Fibroblast of mammary gland (primary cell): ENCODE measurements around the gene NMNAT2.

Experiments used
- DNase-seq: peaks from one replicate; pipeline ENCODE4 v3.0.0-alpha.2; 2010; ENCODE audit warnings: low read depth
- H3K4me3 ChIP-seq: 2 replicates; pipeline ENCODE4 v1.5.1; 2011; ENCODE audit warnings: low read depth, mild to moderate bottlenecking, low read length, moderate library complexity; ENCODE audit not compliant: control insufficient read depth
- TF ChIP-seq, protein P1 (sequence below): conservative IDR thresholded peaks from 2 replicates; pipeline ENCODE4 v1.5.1; 2011; ENCODE audit warnings: low read depth, low read length, inconsistent platforms; ENCODE audit not compliant: control insufficient read depth, insufficient read depth

Gene NMNAT2

DNA sequence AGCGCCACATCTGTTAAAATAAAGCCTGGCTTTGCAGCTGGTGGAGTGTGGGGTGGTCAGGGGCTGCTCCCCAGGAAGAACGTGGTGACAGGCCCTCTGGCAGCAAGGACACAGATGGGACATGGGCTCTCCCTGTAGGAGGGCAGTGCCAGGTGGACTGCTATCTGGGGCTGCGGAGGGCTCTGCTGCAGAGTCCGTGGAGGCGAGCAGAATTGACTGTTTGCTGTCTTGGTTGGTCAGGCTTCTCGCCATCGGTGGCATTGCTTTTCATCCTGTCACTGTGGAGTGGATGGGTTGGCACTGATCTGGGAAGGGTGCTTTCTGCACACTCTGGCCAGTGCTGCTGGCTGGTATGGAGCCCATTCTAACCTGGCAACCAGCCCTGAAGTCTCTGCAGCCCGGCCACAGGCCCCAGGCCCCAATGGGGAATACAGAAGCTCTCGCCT lies 129.1 kb downstream of the NMNAT2 start:
- no peak for DNase-seq
- H3K4me3 ChIP-seq, result no peak overlapping the region
- TF ChIP-seq, protein P1, sequence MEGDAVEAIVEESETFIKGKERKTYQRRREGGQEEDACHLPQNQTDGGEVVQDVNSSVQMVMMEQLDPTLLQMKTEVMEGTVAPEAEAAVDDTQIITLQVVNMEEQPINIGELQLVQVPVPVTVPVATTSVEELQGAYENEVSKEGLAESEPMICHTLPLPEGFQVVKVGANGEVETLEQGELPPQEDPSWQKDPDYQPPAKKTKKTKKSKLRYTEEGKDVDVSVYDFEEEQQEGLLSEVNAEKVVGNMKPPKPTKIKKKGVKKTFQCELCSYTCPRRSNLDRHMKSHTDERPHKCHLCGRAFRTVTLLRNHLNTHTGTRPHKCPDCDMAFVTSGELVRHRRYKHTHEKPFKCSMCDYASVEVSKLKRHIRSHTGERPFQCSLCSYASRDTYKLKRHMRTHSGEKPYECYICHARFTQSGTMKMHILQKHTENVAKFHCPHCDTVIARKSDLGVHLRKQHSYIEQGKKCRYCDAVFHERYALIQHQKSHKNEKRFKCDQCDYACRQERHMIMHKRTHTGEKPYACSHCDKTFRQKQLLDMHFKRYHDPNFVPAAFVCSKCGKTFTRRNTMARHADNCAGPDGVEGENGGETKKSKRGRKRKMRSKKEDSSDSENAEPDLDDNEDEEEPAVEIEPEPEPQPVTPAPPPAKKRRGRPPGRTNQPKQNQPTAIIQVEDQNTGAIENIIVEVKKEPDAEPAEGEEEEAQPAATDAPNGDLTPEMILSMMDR, result no peak

DNA sequence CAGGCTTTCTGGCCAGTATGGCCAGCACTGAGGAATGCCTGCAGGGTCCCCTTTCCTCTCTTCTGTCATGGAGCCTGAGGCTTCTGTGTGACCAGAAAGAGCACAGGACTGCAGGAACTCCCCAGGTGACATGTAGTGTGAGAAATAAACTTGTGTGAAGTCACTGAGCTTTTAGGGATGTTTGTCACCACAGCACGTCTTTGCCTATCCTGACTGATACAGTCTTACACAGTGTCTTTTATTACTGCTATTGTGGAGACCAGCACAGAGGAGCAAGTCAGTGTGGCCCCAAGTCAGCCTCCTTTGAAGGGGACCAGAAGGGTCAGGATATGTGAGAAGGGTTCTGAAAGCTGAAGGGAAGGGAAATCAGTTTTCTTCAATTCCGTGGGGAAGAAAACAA lies 129.6 kb downstream of the NMNAT2 start:
- no peak for DNase-seq
- H3K4me3 ChIP-seq, result no peak overlapping the region
- TF ChIP-seq, protein P1, result no peak

DNA sequence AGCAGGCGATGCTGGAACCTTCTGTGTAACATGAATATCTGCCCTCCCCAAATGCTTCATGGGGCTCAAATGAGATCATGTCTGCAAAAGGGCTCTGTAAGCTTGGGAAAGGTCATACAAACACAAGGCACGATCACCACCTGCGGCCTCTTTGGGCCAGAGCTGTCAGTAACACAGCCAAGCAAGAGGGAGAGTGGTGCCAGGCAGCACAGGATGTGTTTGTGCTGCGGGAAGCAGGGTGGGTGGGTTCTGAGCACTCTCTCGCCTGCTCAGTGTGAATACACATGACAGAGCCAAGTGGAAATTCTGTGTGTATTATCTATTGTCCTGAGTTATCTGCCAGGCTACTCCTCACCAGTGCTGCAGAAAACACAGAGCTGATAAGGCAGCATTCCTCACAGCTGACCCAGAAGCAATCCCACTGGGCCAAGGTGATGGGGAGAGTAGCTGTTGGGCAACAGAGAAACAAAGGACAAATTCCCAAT lies 130.9 kb downstream of the NMNAT2 start:
- no peak for DNase-seq
- TF ChIP-seq, protein P1, result no peak
- no peak overlapping the region for H3K4me3 ChIP-seq

DNA sequence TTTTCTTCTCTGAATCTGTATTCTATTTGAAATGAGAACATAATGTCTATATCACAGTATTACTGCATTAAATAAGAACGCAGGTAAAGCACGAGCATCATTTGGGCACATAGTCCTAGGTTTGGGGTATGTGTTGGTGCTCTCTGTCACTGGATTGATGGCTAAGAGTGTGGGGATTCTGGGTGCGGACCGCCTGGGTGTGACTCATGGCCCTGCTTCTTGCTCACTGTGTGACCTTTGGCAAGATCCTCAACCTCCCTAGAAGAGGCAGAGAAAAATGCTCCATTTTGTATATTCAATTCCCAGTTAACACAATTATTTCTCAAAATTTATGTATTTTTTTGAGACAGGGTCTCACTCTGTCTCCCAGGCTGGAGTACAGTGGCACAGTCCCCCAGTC lies 132.4 kb downstream of the NMNAT2 start:
- TF ChIP-seq, protein P1, result no peak
- no peak overlapping the region for H3K4me3 ChIP-seq
- DNase-seq, result peak; percentile 58

DNA sequence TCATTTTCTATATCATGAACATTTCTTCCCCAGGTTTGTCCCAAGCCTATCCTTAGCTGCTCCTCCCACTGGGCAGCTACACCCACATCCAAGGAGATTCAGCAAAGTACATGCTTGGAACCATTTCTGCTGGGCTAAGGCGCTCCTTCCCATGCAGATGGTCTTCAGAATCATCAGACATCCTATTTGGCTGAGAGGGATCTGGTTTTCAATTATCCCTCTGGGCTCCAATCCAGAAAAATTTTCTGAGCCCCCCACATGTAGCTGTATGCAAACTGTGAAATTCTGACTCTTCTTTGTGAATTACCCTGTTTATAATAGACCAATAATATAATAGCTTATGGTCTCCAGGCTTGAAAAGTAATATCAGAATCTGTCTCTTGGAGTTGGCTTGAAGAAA lies 132.9 kb downstream of the NMNAT2 start:
- TF ChIP-seq, protein P1, result no peak
- no peak for DNase-seq
- H3K4me3 ChIP-seq, result no peak overlapping the region

DNA sequence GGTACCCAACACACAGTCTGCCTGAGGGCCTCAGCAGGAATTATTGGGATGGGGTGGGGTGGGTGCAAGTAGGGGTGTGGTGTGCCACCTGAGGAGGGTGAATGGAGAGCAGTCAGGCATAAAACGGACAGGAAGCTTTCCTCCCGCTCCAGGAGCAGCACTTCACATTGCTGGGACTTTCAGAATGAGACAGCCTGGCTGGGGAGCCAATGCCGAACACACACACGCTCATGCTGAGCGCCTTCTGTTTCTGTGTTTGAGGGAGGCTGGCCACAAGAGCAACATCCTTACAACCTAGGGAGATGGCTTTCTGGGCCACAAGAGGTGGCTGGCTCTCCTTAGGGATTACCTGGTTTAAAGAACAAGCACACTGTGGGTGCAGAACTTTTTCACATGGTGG lies 134.1 kb downstream of the NMNAT2 start:
- TF ChIP-seq, protein P1, result no peak
- no peak for DNase-seq
- no peak overlapping the region for H3K4me3 ChIP-seq

DNA sequence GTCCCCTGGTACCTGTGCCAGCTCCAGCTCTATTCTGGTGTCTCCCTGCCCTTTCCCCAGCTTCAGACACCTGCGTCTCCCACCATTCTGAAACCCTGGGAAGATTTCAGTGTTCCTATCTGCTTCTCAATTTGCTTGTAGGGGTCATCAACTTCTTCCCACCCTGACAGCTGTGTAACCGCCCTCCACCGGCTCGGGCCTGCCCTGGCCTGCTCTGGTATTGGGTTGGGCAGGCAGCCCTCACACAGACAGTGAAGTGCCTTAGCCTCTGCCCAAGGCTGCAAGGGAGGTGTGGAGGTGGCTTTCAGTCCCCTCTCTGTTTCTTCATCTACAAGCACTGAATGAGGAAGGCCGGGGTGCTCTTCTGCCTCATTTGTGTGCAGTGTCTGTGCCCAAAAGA lies 134.9 kb downstream of the NMNAT2 start:
- no peak for DNase-seq
- TF ChIP-seq, protein P1, result no peak
- no peak overlapping the region for H3K4me3 ChIP-seq
